HAP-1 (cell line): Measurements from ENCODE around the gene MOB1B.
"Not testable (repeated sequence)": the region's sequence is repeated elsewhere in the genome, so short reads cannot be mapped to it uniquely, and the experiment has no call there.

ENCODE experiments used
- DNase-seq, 2 experiments: peaks; one replicate each; pipeline ENCODE4 v3.0.0-alpha.2; 2016 to 2020; ENCODE audit warnings: low spot score in 2 of 2
- H3K27me3 ChIP-seq: fragments of 250-450 bp; sonication (Bioruptor Pico); 2 replicates; pipeline ENCODE4 v1.5.1; 2020; ENCODE audit warnings: low read depth, mild to moderate bottlenecking, moderate library complexity
- H3K36me3 ChIP-seq: fragments of 250-450 bp; sonication (Bioruptor Pico); replicated peaks from 2 replicates; pipeline ENCODE4 v1.5.1; 2020; ENCODE audit warnings: mild to moderate bottlenecking
- H3K4me1 ChIP-seq: fragments of 250-450 bp; sonication (Bioruptor Pico); 2 replicates; pipeline ENCODE4 v1.5.1; 2020; ENCODE audit warnings: mild to moderate bottlenecking
- H3K4me3 ChIP-seq: fragments of 250-450 bp; sonication (Bioruptor Pico); 2 replicates; pipeline ENCODE4 v1.5.1; 2020; ENCODE audit warnings: mild to moderate bottlenecking, moderate library complexity
- H3K9me3 ChIP-seq: fragments of 250-450 bp; sonication (Bioruptor Pico); 2 replicates; pipeline ENCODE4 v1.5.1; 2020; ENCODE audit warnings: mild to moderate bottlenecking, moderate library complexity
- in situ Hi-C: fragments of 300-500 bp; cut with MboI; formaldehyde crosslinking; loops from 3 replicates; pipeline ENCODE4 v1.14.3; 2020; ENCODE audit warnings: low sequenced_read_pairs, inconsistent platforms, mixed read lengths

The MOB1B gene

DNA sequence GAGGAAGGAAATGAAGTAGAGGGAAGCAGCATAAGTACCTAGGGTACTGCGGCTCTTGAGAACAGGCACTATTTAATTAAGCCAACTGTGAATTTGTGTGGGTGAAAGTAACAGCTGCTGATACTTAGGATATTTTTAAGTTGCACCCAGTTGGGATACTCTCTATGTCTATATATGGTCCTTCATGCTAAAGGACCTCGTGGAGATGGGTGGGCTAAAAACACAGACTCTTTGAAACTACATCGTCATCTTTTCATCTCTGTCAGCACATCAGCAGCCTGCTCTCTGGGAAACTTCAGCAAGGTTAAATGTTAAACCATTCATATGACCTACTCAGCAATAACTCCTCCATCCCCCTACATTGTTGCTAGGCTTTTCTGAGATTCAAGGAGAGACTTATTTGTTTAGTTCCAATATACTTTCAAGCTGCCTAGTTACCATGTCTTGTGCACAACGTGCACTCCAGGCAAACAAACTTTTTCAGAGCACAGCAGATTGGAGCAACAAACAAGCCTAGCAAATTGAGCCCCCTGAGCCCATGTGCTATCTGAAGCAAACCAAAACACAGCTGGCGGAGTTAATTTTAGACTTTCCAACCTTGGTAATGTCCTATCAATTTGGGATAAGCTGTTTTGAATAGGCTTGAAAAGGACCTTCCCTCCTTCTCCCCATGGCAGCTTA, 6.2 kb upstream of the MOB1B start:
- H3K36me3 ChIP-seq: no peaks in the 10 kb centered on the region
- no peak for DNase-seq
- in situ Hi-C loops: no loop called here
- H3K27me3 ChIP-seq: no peaks in the 10 kb centered on the region
- no peaks in the 10 kb centered on the region for H3K4me1 ChIP-seq
- H3K9me3 ChIP-seq: no peaks in the 10 kb centered on the region
- no peak overlapping the region for H3K4me3 ChIP-seq

- H3K27me3 ChIP-seq, in situ Hi-C loops, H3K9me3 ChIP-seq, H3K36me3 ChIP-seq, H3K4me3 ChIP-seq, DNase-seq, H3K4me1 ChIP-seq: not testable (repeated sequence)
Measured at GRCh38 chr4:70898581-70898980, 3.6 kb upstream of the MOB1B start.

DNA sequence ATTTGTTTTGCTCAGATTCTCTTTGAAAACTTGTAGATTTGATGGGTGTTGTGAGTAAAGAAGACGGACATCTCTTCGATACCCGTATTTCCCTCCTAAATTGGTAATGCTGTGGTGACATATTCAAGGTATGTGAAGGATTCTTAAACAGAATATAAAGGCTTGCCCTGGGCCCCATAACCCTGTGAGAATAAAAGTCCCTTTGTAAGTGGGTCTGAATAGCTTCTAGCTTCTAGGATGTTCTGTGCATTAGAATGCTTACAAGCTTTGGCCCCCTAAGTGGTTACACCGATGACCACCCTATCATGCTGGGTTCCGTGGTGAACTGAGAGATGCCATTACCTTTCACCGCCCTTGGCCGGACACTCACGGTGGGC, 574 bp upstream of the MOB1B start:
- peaks cover 6% of the 10 kb centered on the region for H3K4me1 ChIP-seq
- H3K27me3 ChIP-seq: no peaks in the 10 kb centered on the region
- H3K4me3 ChIP-seq: peak overlapping the region; percentile 81
- peaks cover 11% of the 10 kb centered on the region for H3K36me3 ChIP-seq
- in situ Hi-C loops: no loop called here
- no peaks in the 10 kb centered on the region for H3K9me3 ChIP-seq
- DNase-seq: peak in 1 of 2 experiments; percentile 6

GRCh38 chr4:70902577-70903290, 565 bp downstream of the MOB1B start:
- Histone ChIP-seq H3K9me3 (no peaks in the 10 kb centered on the region), H3K27me3 (no peaks in the 10 kb centered on the region), H3K4me1 (peaks cover 6% of the 10 kb centered on the region), H3K36me3 (peaks cover 14% of the 10 kb centered on the region), H3K4me3 (peak overlapping the region; percentile 81)
- in situ Hi-C loops: no loop called here
- peak in 1 of 2 experiments; percentile 49 for DNase-seq

DNA sequence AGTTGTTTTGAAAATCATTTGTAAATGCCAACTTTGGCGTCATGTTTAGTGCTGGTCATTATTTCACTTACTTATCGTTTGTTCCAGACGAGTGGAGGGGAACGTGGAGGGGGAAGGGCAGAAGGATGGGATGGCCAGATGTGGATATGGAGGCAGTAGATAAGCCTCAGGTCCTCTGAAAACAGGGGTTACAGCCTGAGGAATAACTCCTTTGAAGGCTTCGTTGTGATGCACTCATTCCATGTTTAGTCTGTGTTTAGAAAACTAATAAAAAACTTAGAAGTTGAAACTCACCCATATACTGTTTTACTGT, 1.1 kb downstream of the MOB1B start:
- in situ Hi-C loops: no loop called here
- H3K4me1 ChIP-seq: peaks cover 6% of the 10 kb centered on the region
- no peak for DNase-seq
- peaks cover 14% of the 10 kb centered on the region for H3K36me3 ChIP-seq
- H3K4me3 ChIP-seq: peak overlapping the region; percentile 81
- no peaks in the 10 kb centered on the region for H3K27me3 ChIP-seq
- H3K9me3 ChIP-seq: no peaks in the 10 kb centered on the region

DNA sequence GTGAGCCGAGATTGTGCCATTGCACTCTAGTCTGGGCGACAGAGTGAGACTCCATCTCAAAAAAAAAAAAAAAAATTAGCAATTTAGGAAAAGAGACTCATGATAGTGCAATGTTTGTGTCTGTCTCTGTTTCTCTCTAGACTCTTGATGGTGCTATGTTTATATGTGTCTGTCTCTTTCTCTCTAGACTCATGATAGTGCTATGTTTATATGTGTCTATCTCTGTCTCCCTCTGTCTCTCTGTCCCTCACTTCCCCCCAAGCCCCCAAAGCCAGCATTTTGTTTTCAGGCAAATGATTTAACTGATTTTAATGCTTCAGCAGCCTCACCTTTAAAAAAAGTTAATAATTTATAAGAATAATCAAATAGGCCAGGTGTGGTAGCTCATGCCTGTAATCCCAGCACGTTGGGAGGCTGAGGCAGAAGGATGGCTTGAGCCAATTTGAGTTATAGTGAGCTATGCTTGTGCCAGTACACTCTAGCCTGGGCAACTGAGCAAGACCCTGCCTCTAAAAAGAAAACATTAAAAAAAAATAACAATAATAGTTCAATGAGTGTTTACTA, 6.9 kb downstream of the MOB1B start:
- Histone ChIP-seq H3K27me3 (no peaks in the 10 kb centered on the region), H3K36me3 (peaks cover 14% of the 10 kb centered on the region), H3K4me3 (no peak overlapping the region), H3K9me3 (no peaks in the 10 kb centered on the region), H3K4me1 (no peaks in the 10 kb centered on the region)
- no peak for DNase-seq
- in situ Hi-C loops: no loop called here

- H3K36me3 ChIP-seq: no peaks in the 10 kb centered on the region
- H3K9me3 ChIP-seq: no peaks in the 10 kb centered on the region
- no peak overlapping the region for H3K4me3 ChIP-seq
- in situ Hi-C loops: no loop called here
- H3K4me1 ChIP-seq: no peaks in the 10 kb centered on the region
- no peaks in the 10 kb centered on the region for H3K27me3 ChIP-seq
- no peak for DNase-seq
Measured at GRCh38 chr4:70914000-70914399, 11.8 kb downstream of the MOB1B start.

DNA sequence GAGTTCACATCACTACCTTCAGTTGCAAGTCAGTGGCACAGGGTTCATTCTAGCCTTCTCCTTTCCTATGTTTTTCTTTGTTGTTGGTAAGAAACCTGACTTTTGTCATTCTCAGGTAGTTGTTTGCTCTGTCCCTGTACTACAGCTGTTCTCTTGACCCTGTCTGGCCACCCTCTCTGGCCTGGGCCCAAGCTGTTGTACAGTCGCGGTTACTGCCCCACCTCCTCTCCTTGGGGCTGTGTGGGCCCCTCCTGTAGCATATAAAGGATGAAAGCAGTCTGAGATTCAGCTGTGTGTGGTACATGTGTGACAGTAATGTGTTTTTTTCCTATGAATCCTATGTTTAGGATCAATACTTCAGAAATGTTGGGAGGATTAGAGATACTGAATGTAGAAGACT, 12.5 kb downstream of the MOB1B start:
- Histone ChIP-seq H3K36me3 (no peaks in the 10 kb centered on the region), H3K9me3 (no peaks in the 10 kb centered on the region), H3K4me3 (no peak overlapping the region), H3K4me1 (no peaks in the 10 kb centered on the region), H3K27me3 (no peaks in the 10 kb centered on the region)
- no peak for DNase-seq
- in situ Hi-C loops: no loop called here

GRCh38 chr4:70915036-70915815, 13.1 kb downstream of the MOB1B start:
- Histone ChIP-seq H3K4me1 (no peaks in the 10 kb centered on the region), H3K27me3 (no peaks in the 10 kb centered on the region), H3K4me3 (no peak overlapping the region), H3K9me3 (no peaks in the 10 kb centered on the region), H3K36me3 (no peaks in the 10 kb centered on the region)
- in situ Hi-C loops: no loop called here
- no peak for DNase-seq

GRCh38 chr4:70915874-70916559, 13.8 kb downstream of the MOB1B start:
- no peak overlapping the region for H3K4me3 ChIP-seq
- in situ Hi-C loops: no loop called here
- no peaks in the 10 kb centered on the region for H3K36me3 ChIP-seq
- DNase-seq: no peak
- no peaks in the 10 kb centered on the region for H3K9me3 ChIP-seq
- no peaks in the 10 kb centered on the region for H3K27me3 ChIP-seq
- H3K4me1 ChIP-seq: peaks cover under 1% of the 10 kb centered on the region; the same call in 1 of the 2 replicates

DNA sequence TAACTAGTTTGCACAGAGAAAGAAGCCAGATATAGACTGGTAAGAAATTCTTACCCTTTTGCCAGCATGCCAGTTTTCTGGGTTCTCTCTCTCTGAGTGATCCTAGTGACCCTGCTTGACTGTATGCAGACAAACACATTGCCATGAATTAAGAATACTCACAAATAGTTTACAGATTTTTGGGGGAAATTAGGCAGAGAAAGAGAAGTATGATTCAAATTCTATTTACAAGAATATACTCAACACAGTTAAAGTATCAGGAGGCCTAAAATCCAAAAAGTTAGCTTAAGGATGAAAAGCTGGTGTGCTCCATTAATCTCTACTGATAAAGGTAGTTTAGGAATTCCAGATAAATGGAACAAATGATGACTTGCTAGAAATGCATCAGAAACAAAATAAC, 18.4 kb downstream of the MOB1B start:
- Histone ChIP-seq H3K27me3 (no peaks in the 10 kb centered on the region), H3K36me3 (no peaks in the 10 kb centered on the region), H3K9me3 (no peaks in the 10 kb centered on the region), H3K4me1 (peaks cover 4% of the 10 kb centered on the region), H3K4me3 (no peak overlapping the region)
- DNase-seq: no peak
- in situ Hi-C loops: no loop called here

GRCh38 chr4:70925418-70925817, 23.2 kb downstream of the MOB1B start:
- no peaks in the 10 kb centered on the region for H3K27me3 ChIP-seq
- DNase-seq: no peak
- no peak overlapping the region for H3K4me3 ChIP-seq
- H3K9me3 ChIP-seq: no peaks in the 10 kb centered on the region
- in situ Hi-C loops: no loop called here
- no peaks in the 10 kb centered on the region for H3K36me3 ChIP-seq
- H3K4me1 ChIP-seq: peaks cover 15% of the 10 kb centered on the region

DNA sequence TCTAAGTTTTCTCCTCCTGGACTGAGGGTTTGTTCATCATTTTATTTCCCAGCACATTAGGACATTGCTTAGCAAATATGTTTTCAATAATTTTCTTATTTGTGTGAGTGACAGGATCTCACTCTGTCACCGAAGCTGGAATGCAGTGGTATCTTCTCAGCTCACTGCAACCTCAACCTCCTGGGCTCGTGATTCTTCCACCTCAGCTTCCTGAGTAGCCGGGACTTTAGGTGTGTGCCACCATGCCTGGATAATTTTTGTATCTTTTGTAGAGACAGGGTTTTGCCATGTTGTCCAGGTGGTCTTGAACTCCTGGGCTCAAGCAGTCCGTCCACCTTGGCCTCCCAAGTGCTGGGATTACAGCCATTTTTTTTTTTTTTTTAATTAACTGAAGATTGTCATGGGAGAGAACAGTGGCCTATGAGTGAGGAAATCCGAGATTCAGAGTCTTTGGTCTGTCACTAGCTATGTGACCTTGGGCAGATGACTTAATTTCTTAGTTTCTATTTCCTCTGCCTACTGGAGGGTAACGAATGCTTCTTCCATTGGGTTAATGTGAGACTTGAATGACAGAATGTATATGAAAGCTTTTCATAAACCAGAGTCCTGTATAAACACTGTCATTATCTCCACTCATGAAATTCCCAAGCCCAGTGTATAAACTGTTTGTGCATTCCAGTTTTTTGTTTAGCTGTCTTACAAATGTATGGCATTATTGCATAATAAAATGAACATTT, 23.9 kb downstream of the MOB1B start:
- no peak overlapping the region for H3K4me3 ChIP-seq
- H3K9me3 ChIP-seq: no peaks in the 10 kb centered on the region
- H3K27me3 ChIP-seq: no peaks in the 10 kb centered on the region
- no peaks in the 10 kb centered on the region for H3K36me3 ChIP-seq
- DNase-seq: peak in 1 of 2 experiments; percentile 65
- in situ Hi-C loops: no loop called here
- H3K4me1 ChIP-seq: peaks cover 14% of the 10 kb centered on the region
